RWPE2 (cell line): ENCODE measurements around the gene SOD3.

Experiments
- ATAC-seq: fragments of 200-7000 bp; cut with Tn5 transposase; 3 replicates; pipeline ENCODE4 v1.9.1; 2021; ENCODE audit warnings: low read depth
- DNase-seq: peaks from one replicate; pipeline ENCODE4 v3.0.0-alpha.2; 2020; ENCODE audit warnings: low spot score
- H3K27ac ChIP-seq: fragments of 450-650 bp; 2 replicates; pipeline ENCODE4 v1.5.1; 2017; ENCODE audit warnings: mild to moderate bottlenecking; ENCODE audit not compliant: poor library complexity, severe bottlenecking
- H3K27me3 ChIP-seq: fragments of 250-450 bp; sonication (Bioruptor Pico); 2 replicates; pipeline ENCODE4 v1.5.1; 2021; ENCODE audit warnings: mild to moderate bottlenecking, moderate library complexity; ENCODE audit not compliant: insufficient read depth, poor library complexity, severe bottlenecking
- H3K36me3 ChIP-seq: fragments of 250-450 bp; sonication (Bioruptor Pico); 2 replicates; pipeline ENCODE4 v1.5.1; 2020; ENCODE audit warnings: low read depth, mild to moderate bottlenecking, moderate library complexity
- H3K4me1 ChIP-seq: fragments of 250-450 bp; sonication (Bioruptor Pico); 2 replicates; pipeline ENCODE4 v1.5.1; 2021; ENCODE audit warnings: mild to moderate bottlenecking, moderate library complexity; ENCODE audit not compliant: insufficient read depth, poor library complexity, severe bottlenecking
- H3K4me3 ChIP-seq: fragments of 250-450 bp; sonication (Bioruptor Pico); 2 replicates; pipeline ENCODE4 v1.5.1; 2021; ENCODE audit warnings: mild to moderate bottlenecking, moderate library complexity; ENCODE audit not compliant: severe bottlenecking
- H3K9me3 ChIP-seq: fragments of 250-450 bp; sonication (Bioruptor Pico); 2 replicates; pipeline ENCODE4 v1.5.1; 2021; ENCODE audit warnings: mild to moderate bottlenecking, moderate library complexity; ENCODE audit not compliant: severe bottlenecking
- TF ChIP-seq, protein P1 (sequence below): fragments of 450-650 bp; IDR thresholded peaks from one replicate; pipeline ENCODE4 v1.5.1; 2017; ENCODE audit warnings: mild to moderate bottlenecking, moderate library complexity; ENCODE audit not compliant: poor library complexity, severe bottlenecking

The SOD3 gene

GRCh38 chr4:24799544-24800324 lies 4.4 kb downstream of the SOD3 start:
- ATAC-seq (no peak), DNase-seq (no peak)
- Histone ChIP-seq H3K27ac (no peak overlapping the region), H3K36me3 (no peaks in the 10 kb centered on the region), H3K4me3 (no peak overlapping the region), H3K27me3 (no peaks in the 10 kb centered on the region), H3K4me1 (peaks cover 3% of the 10 kb centered on the region), H3K9me3 (no peaks in the 10 kb centered on the region)
- TF ChIP-seq, protein P1, sequence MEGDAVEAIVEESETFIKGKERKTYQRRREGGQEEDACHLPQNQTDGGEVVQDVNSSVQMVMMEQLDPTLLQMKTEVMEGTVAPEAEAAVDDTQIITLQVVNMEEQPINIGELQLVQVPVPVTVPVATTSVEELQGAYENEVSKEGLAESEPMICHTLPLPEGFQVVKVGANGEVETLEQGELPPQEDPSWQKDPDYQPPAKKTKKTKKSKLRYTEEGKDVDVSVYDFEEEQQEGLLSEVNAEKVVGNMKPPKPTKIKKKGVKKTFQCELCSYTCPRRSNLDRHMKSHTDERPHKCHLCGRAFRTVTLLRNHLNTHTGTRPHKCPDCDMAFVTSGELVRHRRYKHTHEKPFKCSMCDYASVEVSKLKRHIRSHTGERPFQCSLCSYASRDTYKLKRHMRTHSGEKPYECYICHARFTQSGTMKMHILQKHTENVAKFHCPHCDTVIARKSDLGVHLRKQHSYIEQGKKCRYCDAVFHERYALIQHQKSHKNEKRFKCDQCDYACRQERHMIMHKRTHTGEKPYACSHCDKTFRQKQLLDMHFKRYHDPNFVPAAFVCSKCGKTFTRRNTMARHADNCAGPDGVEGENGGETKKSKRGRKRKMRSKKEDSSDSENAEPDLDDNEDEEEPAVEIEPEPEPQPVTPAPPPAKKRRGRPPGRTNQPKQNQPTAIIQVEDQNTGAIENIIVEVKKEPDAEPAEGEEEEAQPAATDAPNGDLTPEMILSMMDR = no peak

DNA sequence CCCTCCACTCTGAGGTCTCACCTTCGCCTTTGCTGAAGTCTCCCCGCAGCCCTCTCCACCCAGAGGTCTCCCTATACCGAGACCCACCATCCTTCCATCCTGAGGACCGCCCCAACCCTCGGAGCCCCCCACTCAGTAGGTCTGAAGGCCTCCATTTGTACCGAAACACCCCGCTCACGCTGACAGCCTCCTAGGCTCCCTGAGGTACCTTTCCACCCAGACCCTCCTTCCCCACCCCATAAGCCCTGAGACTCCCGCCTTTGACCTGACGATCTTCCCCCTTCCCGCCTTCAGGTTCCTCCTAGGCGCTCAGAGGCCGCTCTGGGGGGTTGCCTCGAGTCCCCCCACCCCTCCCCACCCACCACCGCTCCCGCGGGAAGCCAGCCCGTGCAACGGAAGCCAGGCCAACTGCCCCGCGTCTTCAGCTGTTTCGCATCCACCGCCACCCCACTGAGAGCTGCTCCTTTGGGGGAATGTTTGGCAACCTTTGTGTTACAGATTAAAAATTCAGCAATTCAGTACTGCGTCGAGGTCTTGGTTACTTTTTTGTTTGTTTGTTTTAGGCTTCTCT lies 5.0 kb downstream of the SOD3 start:
- ATAC-seq (no peak), DNase-seq (no peak)
- no peak overlapping the region for H3K27ac ChIP-seq
- H3K4me1 ChIP-seq = peaks cover 10% of the 10 kb centered on the region
- no peak overlapping the region for H3K4me3 ChIP-seq
- no peaks in the 10 kb centered on the region for H3K27me3 ChIP-seq
- H3K9me3 ChIP-seq = no peaks in the 10 kb centered on the region
- no peaks in the 10 kb centered on the region for H3K36me3 ChIP-seq
- TF ChIP-seq, protein P1 = no peak

- Histone ChIP-seq H3K9me3 (no peaks in the 10 kb centered on the region), H3K36me3 (no peaks in the 10 kb centered on the region), H3K27me3 (no peaks in the 10 kb centered on the region), H3K27ac (no peak overlapping the region), H3K4me3 (no peak overlapping the region), H3K4me1 (peaks cover 11% of the 10 kb centered on the region)
- no peak for DNase-seq
- TF ChIP-seq, protein P1 = no peak
- no peak for ATAC-seq
Observed at GRCh38 chr4:24801136-24801855, 5.9 kb downstream of the SOD3 start.

DNA sequence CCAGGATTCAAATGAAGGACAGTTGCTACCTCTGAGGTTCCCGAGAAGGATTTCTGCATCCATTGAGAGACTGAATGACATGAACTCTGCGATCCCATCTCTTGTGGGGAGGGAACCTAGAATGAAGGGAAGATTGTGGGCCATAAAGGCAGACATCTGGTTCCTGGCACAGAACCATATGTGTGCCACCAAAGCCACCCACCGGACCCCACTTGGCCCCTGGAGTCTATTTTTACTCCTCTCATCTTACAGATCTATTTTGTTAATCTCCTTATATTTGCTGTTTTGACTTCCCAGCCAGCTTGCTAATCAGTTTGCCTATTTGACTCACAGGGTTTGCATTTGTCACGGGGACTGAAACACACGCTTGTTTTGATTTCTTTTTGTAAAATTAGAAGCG lies 7.3 kb downstream of the SOD3 start:
- DNase-seq (no peak), ATAC-seq (no peak)
- TF ChIP-seq, protein P1 = no peak
- H3K27me3 ChIP-seq = no peaks in the 10 kb centered on the region
- H3K36me3 ChIP-seq = no peaks in the 10 kb centered on the region
- H3K9me3 ChIP-seq = no peaks in the 10 kb centered on the region
- peaks cover 11% of the 10 kb centered on the region for H3K4me1 ChIP-seq
- H3K4me3 ChIP-seq = no peak overlapping the region
- no peak overlapping the region for H3K27ac ChIP-seq
